H1 (cell line): Measurements from ENCODE around the gene TBC1D22A. TPM values are rescaled to one million over a fixed set of nuclear protein-coding genes. Genes with fewer than 3 reads are reported as not detected.

Source experiments
- HDAC2 ChIP-seq, 2 experiments: fragments of 300-600 bp in 1 of 2; sonication (generic) in 1 of 2; IDR thresholded peaks; 2 replicates each; pipeline ENCODE4 v1.6.1; 2011 to 2012; ENCODE audit warnings: low read depth in 2 of 2, low read length in 2 of 2, mild to moderate bottlenecking in 2 of 2, moderate library complexity in 2 of 2, borderline replicate concordance in 1 of 2, inconsistent platforms in 1 of 2
- NRF1 ChIP-seq: IDR thresholded peaks from 2 replicates; pipeline ENCODE4 v1.6.1; 2011; ENCODE audit warnings: mild to moderate bottlenecking, low read depth, low read length, improper control_type of control experiment
- POLR2A ChIP-seq, 2 experiments: IDR thresholded peaks; 1 replicate in 1 of 2; 2 replicates in 1 of 2; pipeline ENCODE4 v1.6.1; 2011; ENCODE audit warnings: low read depth in 2 of 2, low read length in 2 of 2, mild to moderate bottlenecking in 2 of 2; ENCODE audit errors: control extremely low read depth in 1 of 2
- polyA plus RNA-seq, 7 experiments: library from polyadenylated mRNA; depleted of rRNA in 3 of 7; stranded (reverse) in 5 of 7; unstranded in 2 of 7; fragments of >200 nt in 5 of 7; fragments of 200-250 nt in 2 of 7; gene quantifications; 1 replicate in 5 of 7; 2 replicates in 1 of 7; 4 replicates in 1 of 7; pipeline versions ENCODE4 v1.2.1 to v1.2.3, GENCODE V29; 2011 to 2013; ENCODE audit warnings: missing spikeins in 2 of 7, mixed read lengths in 2 of 7
- total RNA-seq: library from RNA; stranded (reverse); fragmentation: NEBNext Ultra II Directional; extraction: Animal tissue kit (Norgen Biotek cat#: 25700); gene quantifications from 2 replicates; pipeline ENCODE4 v1.2.1, GENCODE V29; 2021
- TF ChIP-seq, protein P1 (sequence below): IDR thresholded peaks from 2 replicates; pipeline ENCODE4 v1.6.1; 2011; ENCODE audit warnings: low read length, improper control_type of control experiment

The TBC1D22A gene
- total and polyA plus RNA-seq, 2 of the 8 experiments (the other 6 are each of a cell fraction or from before 2014, with no cell fraction given) = 11.9 to 18.4 TPM

GRCh38 chr22:46893281-46894020 is 131.0 kb downstream of the TBC1D22A start (continued):
- TF ChIP-seq, protein P1, sequence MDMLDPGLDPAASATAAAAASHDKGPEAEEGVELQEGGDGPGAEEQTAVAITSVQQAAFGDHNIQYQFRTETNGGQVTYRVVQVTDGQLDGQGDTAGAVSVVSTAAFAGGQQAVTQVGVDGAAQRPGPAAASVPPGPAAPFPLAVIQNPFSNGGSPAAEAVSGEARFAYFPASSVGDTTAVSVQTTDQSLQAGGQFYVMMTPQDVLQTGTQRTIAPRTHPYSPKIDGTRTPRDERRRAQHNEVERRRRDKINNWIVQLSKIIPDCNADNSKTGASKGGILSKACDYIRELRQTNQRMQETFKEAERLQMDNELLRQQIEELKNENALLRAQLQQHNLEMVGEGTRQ = no peak
- TF ChIP-seq POLR2A (IDR thresholded peaks at IDR 0.05; ENCODE audit: control extremely low read depth in 1 of 2, low read depth in 2 of 2, low read length in 2 of 2) (no peak), HDAC2 (IDR thresholded peaks at IDR 0.05; ENCODE audit: borderline replicate concordance in 1 of 2, low read depth in 2 of 2, low read length in 2 of 2) (no peak), NRF1 (no peak)
- TF ChIP-seq, all 59 proteins: peak for 0
